GM12872 (cell line): Measurements from ENCODE around the gene NSD1.
A peak's percentile ranks its signal among the peaks of the same experiment; 100 is the strongest.

Experiments used
- TF ChIP-seq, protein P1 (sequence below): IDR thresholded peaks from 3 replicates; pipeline ENCODE4 v1.5.1; 2011; ENCODE audit warnings: low read depth, mild to moderate bottlenecking, low read length, moderate library complexity; ENCODE audit not compliant: insufficient read depth

NSD1 gene

DNA sequence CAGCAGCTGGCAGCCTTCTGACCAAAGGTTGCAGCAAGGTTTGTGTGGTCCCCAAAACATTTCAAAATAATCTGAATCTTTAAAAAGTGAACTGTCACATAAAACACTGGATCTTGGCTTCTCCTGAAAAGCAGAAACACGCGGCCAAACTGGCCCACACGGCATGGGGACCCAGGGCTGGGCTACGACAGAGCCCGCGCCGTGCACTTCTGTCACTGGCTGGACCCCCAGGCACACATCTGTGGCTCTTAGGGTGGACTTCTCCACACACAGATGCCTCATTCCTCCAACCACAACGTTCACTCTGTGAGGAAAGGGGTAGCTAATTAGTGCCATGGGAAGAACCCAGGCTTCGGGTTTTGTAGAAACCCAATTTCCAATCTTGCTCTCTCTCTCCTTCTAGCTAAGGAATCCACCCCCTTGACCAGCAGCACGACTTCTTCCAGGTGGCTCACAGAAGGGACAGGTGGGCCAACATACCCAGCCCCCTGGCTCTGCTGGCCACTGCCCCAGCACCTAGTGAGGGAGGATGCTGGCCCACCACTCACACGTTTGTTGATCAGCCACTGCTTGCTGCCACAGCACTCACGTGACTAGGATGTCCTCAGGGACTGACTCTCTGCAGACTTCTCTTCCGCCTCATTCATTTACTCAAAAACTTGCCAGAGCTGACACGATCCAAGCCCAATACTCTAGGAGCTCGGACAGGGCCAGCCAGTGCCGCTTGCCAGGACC, 200.0 kb downstream of the NSD1 start:
- TF ChIP-seq, protein P1, sequence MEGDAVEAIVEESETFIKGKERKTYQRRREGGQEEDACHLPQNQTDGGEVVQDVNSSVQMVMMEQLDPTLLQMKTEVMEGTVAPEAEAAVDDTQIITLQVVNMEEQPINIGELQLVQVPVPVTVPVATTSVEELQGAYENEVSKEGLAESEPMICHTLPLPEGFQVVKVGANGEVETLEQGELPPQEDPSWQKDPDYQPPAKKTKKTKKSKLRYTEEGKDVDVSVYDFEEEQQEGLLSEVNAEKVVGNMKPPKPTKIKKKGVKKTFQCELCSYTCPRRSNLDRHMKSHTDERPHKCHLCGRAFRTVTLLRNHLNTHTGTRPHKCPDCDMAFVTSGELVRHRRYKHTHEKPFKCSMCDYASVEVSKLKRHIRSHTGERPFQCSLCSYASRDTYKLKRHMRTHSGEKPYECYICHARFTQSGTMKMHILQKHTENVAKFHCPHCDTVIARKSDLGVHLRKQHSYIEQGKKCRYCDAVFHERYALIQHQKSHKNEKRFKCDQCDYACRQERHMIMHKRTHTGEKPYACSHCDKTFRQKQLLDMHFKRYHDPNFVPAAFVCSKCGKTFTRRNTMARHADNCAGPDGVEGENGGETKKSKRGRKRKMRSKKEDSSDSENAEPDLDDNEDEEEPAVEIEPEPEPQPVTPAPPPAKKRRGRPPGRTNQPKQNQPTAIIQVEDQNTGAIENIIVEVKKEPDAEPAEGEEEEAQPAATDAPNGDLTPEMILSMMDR: no peak

DNA sequence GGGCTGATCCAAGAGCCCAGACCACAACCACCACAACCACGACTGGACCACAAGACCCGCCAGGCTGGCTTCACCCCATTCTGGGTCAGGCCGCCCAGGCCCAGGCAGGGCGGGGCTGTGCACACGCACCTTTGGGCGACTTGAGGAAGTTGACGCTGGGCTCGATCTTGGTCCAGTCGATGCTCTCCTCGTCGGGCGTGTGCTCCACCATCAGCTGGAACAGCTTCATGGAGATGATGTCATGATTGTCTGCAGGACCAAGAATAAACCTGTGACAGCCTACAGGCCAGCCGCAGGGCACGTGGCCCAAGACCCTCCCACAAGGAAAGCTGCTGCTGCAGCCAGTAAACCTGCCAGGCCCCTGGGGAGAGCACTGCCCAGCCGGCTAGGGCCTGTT, 200.6 kb downstream of the NSD1 start:
- TF ChIP-seq, protein P1: no peak

DNA sequence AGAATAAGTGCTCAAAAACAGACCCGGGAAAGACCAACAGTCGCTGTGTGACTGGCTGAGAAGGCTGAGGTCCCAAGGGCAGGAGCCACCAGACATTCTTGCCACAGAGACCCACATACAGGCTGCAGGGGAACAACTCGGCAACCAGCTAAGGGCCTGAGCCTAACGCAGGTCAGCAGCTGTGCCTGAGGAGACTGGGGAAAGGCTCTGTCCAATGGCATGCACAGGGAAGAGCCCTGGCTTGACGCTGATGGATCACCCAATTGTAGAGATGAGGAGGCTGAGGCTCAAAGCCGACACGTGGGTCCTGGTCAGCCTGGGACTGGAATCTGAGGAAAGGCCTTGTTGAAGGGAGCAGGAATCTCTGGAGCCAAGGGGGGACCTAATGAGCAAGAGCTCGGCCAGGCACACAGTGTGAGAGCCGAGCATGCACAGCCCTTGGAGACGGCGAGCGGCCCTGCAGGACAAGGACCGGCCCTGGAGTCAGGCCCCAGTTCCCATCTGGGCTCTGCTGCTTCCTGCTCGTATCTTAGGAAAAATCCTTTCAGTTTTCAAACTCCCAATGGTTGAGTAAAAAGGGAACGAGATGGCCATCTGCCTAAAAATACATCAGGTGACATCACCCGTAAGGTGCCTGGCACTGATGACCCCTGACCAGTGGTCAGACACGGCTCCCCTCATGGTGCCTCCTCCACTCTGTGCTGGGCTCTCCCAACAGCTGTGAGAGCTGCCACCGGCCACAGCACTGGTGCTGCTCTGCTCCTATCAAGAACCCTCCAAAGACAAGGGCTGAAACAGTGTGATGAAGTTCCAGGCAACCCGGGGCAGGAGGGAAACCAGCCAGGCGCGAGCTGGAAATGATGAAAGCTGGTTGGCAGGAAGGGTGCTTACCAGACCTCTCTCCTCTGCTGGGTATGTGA, 201.5 kb downstream of the NSD1 start:
- TF ChIP-seq, protein P1: no peak

DNA sequence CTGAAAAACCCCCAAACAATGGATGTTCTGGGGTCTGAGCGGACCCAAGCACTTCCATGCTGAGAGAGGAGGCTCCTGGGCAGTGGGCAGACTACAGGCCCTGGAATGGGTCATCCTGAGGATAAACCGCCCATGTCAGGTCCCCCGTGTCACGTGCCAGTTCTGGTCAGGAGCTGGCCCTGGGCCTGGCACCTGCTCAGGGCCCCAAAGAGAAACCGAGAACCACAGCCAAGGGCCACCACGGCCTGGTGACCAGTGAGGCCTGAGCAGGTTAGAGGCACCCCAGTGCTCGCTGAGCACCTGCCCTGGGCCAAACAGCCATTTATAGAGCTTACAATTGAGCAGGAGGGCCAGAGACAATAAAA, 202.1 kb downstream of the NSD1 start:
- TF ChIP-seq, protein P1: no peak

DNA sequence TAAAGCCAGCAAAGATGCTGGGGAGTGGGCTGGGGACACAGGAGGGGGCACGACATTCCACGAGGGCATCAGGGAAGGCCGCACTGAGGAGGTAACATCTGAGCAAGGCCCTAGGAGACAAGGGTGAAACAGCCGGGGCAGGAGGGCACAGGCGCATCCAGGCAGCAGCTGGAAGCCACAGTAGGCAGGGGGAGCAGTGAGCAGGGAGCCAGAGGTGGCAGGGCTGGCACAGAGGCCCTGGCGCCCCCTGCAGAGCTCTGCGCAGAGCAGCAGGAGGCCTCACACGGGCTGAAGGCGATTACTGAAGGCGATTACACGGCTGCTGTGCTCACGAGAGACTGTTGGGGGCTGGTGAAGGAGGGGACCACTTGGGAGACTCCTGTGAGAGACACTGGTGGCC, 202.5 kb downstream of the NSD1 start:
- TF ChIP-seq, protein P1: peak; percentile 58

DNA sequence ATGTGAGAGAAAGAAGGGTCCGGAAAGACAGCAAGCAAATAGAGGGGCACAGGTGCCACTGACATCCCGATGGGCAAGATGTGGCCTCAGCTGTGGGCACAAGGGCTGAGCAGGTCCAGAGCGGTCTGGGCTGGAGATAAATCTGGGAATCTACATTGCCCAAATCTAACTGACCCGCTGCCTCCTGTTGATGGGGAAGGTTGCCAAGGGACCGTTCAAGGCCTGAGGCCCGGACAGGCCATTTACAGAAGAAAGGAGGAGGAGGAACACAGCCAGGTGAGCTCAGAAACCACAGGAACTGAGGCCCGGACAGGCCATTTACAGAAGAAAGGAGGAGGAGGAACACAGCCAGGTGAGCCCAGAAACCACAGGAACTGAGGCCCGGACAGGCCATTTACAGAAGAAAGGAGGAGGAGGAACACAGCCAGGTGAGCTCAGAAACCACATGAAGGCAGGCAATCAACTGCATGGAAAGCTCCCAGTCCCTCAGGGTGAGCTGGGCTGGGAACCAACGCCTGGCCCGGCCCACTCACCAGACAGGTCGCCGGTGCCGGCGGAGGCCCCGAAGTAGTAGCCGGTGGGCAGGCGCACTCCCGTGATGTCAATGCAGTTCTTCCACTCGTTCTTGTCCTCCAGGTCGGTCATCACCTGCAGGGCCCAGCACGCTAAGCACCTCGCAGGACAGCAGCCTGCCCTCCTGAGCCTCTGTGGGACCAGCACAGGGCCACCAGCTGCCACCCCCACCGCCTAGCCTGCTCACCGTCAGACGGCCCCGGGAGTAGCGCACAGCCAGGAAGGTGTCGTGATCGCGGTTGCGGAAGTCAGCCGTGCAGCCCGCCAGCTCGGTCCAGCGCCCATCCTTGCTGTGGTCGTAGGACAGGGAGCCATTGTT, 203.3 kb downstream of the NSD1 start:
- TF ChIP-seq, protein P1: no peak
